Measurements from ENCODE around the gene SPNS1.

Gene SPNS1

DNA sequence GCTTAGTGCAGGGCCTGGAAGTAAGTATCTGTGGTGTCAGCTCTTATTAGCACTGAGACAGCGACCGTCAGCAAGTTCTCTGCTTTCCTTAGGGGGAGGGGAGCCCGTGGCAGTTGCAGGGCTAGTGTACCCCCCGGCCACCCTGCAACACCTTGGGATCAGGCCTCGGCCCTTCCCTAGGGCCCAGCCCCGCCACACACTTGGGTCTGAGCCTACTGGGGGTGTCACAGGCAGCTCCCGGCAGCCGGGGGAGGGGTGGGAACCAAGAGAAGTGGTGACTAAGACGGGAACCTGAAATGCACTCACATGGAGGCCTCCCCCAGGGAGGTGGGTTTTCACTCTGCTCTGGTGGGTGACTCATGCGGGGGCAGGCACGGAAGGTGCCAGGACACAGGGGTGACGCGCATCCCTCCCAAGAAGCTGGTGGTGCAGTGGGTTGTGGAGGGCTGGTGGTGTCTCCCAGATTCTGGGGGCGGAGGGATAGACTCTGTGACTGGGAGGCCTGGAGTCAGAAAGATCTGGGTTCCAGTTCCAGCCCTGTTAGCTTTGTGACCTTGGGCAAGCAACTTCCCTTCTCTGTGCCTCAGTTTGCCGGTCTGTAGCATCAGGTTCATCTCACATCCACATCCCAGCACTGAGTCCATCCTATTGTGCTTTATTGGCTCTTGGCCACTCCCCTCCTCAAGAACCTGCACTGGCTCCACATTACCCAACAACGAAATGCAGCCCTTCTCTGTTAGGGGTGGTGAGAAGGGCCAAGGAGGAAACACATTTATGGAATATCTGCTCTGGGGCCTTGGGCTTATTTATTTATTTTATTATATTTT, 54.8 kb downstream of the SPNS1 start:
- no peak for DNase-seq

DNA sequence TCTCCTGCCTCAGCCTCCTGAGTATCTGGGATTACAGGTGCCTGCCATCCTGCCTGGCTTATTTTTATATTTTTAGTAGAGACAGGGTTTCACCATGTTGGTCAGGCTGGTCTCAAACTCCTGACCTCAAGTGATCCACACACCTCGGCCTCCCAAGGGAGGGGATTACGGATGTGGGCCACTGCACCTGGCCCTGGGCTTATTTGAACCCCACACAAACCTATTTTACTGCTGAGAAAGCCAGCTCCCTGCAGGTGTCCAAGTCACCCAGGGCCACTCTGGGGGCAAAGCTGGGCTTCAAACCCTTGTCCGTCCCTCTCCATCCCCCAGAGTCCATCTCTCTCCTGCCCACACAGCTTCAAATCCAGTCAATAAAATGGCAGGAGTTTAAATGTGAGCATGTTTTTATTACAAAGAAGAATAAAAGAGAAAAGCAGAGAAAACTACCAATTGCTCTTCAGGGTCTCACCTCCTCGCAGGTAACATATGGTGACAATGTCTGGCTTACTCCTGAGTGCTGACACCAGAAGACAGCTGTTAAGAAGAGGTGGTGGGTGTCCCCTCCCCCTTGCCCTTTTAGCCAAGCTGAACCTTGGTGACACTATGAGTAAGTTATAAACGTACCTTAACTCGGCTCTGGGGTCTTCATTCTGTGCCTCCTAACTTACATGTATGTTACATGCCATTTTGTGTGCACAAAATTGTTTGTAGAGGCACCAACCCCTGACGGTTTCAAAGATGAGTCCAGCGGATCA, 55.7 kb downstream of the SPNS1 start:
- no peak for DNase-seq

All from DMS53 (cell line).